H1 (cell line): Measurements from ENCODE around the gene DUOXA1. TPM values are rescaled to one million over a fixed set of nuclear protein-coding genes. Genes with fewer than 3 reads are reported as not detected.

Source experiments
- CTCF ChIA-PET: fragments of 300-600 bp; sonication (Branson Sonifier 250); formaldehyde crosslinking; loops from one replicate; lab custom pipeline; 2021; ENCODE audit not compliant: partially characterized antibody; lab: Charles Lee
- POLR2A ChIA-PET: fragments of 300-600 bp; sonication (Branson Sonifier 250); formaldehyde crosslinking; loops from one replicate; lab custom pipeline; 2021; ENCODE audit warnings: inconsistent platforms; ENCODE audit not compliant: partially characterized antibody; lab: Charles Lee
- DNase-seq, 2 experiments: peaks; one replicate each; pipeline versions ENCODE4 v3.0.0 to v3.0.0-alpha.2; 2010 to 2022; ENCODE audit warnings: low spot score in 2 of 2, low read depth in 1 of 2, mixed read lengths in 1 of 2
- FAIRE-seq: peaks from 2 replicates; lab custom pipeline; 2011; peaks lifted over from hg19 to GRCh38; lab: Jason Lieb, UNC
- H2AFZ ChIP-seq: 2 replicates; pipeline ENCODE4 v1.8.1; 2012; ENCODE audit warnings: low read length, inconsistent platforms
- H2AK5ac ChIP-seq: 2 replicates; pipeline ENCODE4 v1.6.1; 2013; ENCODE audit warnings: low read depth, low read length
- H2BK120ac ChIP-seq: replicated peaks from 2 replicates; pipeline ENCODE3; 2013; ENCODE audit warnings: low read depth, low read length, inconsistent platforms
- H2BK12ac ChIP-seq: 2 replicates; pipeline ENCODE4 v1.6.1; 2013; ENCODE audit warnings: low read depth, low read length
- H2BK15ac ChIP-seq: 2 replicates; pipeline ENCODE4 v1.6.1; 2013; ENCODE audit warnings: low read length
- H2BK20ac ChIP-seq: 2 replicates; pipeline ENCODE4 v1.6.1; 2013; ENCODE audit warnings: low read length
- H2BK5ac ChIP-seq: 2 replicates; pipeline ENCODE4 v1.6.1; 2013; ENCODE audit warnings: low read depth, low read length
- H3K14ac ChIP-seq: 2 replicates; pipeline ENCODE4 v1.6.1; 2013; ENCODE audit warnings: inconsistent platforms; ENCODE audit not compliant: insufficient read length
- H3K18ac ChIP-seq: 2 replicates; pipeline ENCODE4 v1.6.1; 2013; ENCODE audit warnings: low read length; ENCODE audit errors: extremely low read depth
- H3K23ac ChIP-seq: 2 replicates; pipeline ENCODE4 v1.6.1; 2013; ENCODE audit warnings: inconsistent platforms; ENCODE audit not compliant: insufficient read length
- H3K23me2 ChIP-seq: 2 replicates; pipeline ENCODE4 v1.6.1; 2013; ENCODE audit warnings: low read depth, low read length
- H3K27ac ChIP-seq: 2 replicates; pipeline ENCODE4 v1.6.1; 2011; ENCODE audit warnings: low read depth, low read length, inconsistent platforms
- H3K27me3 ChIP-seq, 4 experiments: replicated peaks in 1 of 4; 1 replicate in 1 of 4; 2 replicates in 3 of 4; pipeline versions ENCODE4 v1.6.1 to v1.8.1; 2011 to 2013; ENCODE audit warnings: low read length in 3 of 4, mild to moderate bottlenecking in 3 of 4, inconsistent platforms in 2 of 4, mixed read lengths in 2 of 4, moderate library complexity in 1 of 4; ENCODE audit not compliant: control insufficient read depth in 3 of 4, insufficient read depth in 3 of 4; ENCODE audit errors: extremely low read depth in 1 of 4
- H3K36me3 ChIP-seq, 4 experiments: 2 replicates each; pipeline versions ENCODE4 v1.6.1 to v1.8.1; 2011 to 2013; ENCODE audit warnings: mild to moderate bottlenecking in 4 of 4, low read length in 3 of 4, moderate library complexity in 2 of 4, control low read depth in 1 of 4, inconsistent platforms in 1 of 4; ENCODE audit not compliant: insufficient read depth in 4 of 4, control insufficient read depth in 2 of 4
- H3K4ac ChIP-seq: replicated peaks from 2 replicates; pipeline ENCODE3; 2013; ENCODE audit warnings: low read length, low read depth, mixed read lengths, inconsistent platforms; ENCODE audit not compliant: insufficient read length
- H3K4me1 ChIP-seq, 4 experiments: replicated peaks in 1 of 4; 1 replicate in 1 of 4; 2 replicates in 3 of 4; pipeline versions ENCODE4 v1.6.1 to v1.8.1; 2011 to 2013; ENCODE audit warnings: low read length in 3 of 4, inconsistent platforms in 2 of 4, mixed read lengths in 1 of 4; ENCODE audit not compliant: insufficient read depth in 4 of 4, control insufficient read depth in 3 of 4
- H3K4me2 ChIP-seq, 2 experiments: 2 replicates each; pipeline versions ENCODE4 v1.6.1 to v1.8.1; 2011 to 2013; ENCODE audit warnings: low read depth in 2 of 2, low read length in 2 of 2, control low read depth in 1 of 2, inconsistent platforms in 1 of 2, mild to moderate bottlenecking in 1 of 2; ENCODE audit not compliant: insufficient read depth in 1 of 2
- H3K4me3 ChIP-seq, 4 experiments: fragments of 200-600, 300-600 bp in 1 of 4; sonication (generic), shearing (Covaris generic), sonication (Bioruptor Twin) in 1 of 4; 2 replicates each; pipeline versions ENCODE4 v1.5.1 to v1.8.1; 2011 to 2016; ENCODE audit warnings: low read length in 4 of 4, low read depth in 3 of 4, control low read depth in 2 of 4, inconsistent platforms in 2 of 4, mild to moderate bottlenecking in 2 of 4, mixed read lengths in 1 of 4, moderate library complexity in 1 of 4; ENCODE audit not compliant: insufficient read depth in 2 of 4; ENCODE audit errors: extremely low read depth in 1 of 4
- H3K56ac ChIP-seq: replicated peaks from 2 replicates; pipeline ENCODE3; 2013; ENCODE audit warnings: low read depth, mild to moderate bottlenecking, mixed read lengths, low read length, inconsistent platforms; ENCODE audit not compliant: insufficient read length
- H3K79me1 ChIP-seq: 2 replicates; pipeline ENCODE4 v1.6.1; 2013; ENCODE audit warnings: low read depth, low read length, control low read depth
- H3K79me2 ChIP-seq, 2 experiments: 2 replicates each; pipeline versions ENCODE4 v1.6.1 to v1.8.1; 2012 to 2013; ENCODE audit warnings: low read length in 2 of 2, mild to moderate bottlenecking in 2 of 2, inconsistent platforms in 1 of 2; ENCODE audit not compliant: insufficient read depth in 2 of 2, control insufficient read depth in 1 of 2
- H3K9ac ChIP-seq, 4 experiments: replicated peaks in 1 of 4; 1 replicate in 1 of 4; 2 replicates in 3 of 4; pipeline versions ENCODE4 v1.6.1 to v1.8.1; 2011 to 2013; ENCODE audit warnings: low read depth in 3 of 4, low read length in 3 of 4, control low read depth in 2 of 4, mild to moderate bottlenecking in 2 of 4, moderate library complexity in 2 of 4, inconsistent platforms in 1 of 4; ENCODE audit errors: extremely low read depth in 1 of 4
- H3K9me3 ChIP-seq, 2 experiments: 2 replicates each; pipeline versions ENCODE4 v1.6.1 to v1.8.1; 2012 to 2013; ENCODE audit warnings: mild to moderate bottlenecking in 2 of 2, moderate library complexity in 2 of 2, control low read depth in 1 of 2, inconsistent platforms in 1 of 2, low read depth in 1 of 2, low read length in 1 of 2, mixed read lengths in 1 of 2; ENCODE audit not compliant: insufficient read depth in 2 of 2
- H4K20me1 ChIP-seq, 2 experiments: replicated peaks in 1 of 2; 2 replicates each; pipeline versions ENCODE3 to v1.8.1; 2011 to 2013; ENCODE audit warnings: inconsistent platforms in 2 of 2, low read length in 2 of 2, mild to moderate bottlenecking in 1 of 2; ENCODE audit not compliant: insufficient read depth in 2 of 2, control insufficient read depth in 1 of 2
- H4K5ac ChIP-seq: 2 replicates; pipeline ENCODE4 v1.6.1; 2013; ENCODE audit warnings: low read length, low read depth, mixed read lengths, inconsistent platforms; ENCODE audit not compliant: insufficient read length
- H4K8ac ChIP-seq: 2 replicates; pipeline ENCODE4 v1.8.0; 2013; ENCODE audit warnings: mild to moderate bottlenecking, moderate library complexity, low read length, inconsistent platforms; ENCODE audit not compliant: insufficient read depth; ENCODE audit errors: extremely low read depth
- H4K91ac ChIP-seq: replicated peaks from 2 replicates; pipeline ENCODE3; 2013; ENCODE audit warnings: low read length, mixed read lengths, inconsistent platforms; ENCODE audit not compliant: insufficient read length
- KDM4A ChIP-seq: IDR thresholded peaks from one replicate; pipeline ENCODE4 v1.7.1; 2012; ENCODE audit warnings: low read depth, mild to moderate bottlenecking, moderate library complexity, low read length, inconsistent platforms; ENCODE audit not compliant: severe bottlenecking
- NRF1 ChIP-seq: IDR thresholded peaks from 2 replicates; pipeline ENCODE4 v1.6.1; 2011; ENCODE audit warnings: mild to moderate bottlenecking, low read depth, low read length, improper control_type of control experiment
- RAD21 ChIP-seq, 2 experiments: IDR thresholded peaks in 1 of 2; conservative IDR thresholded peaks in 1 of 2; 2 replicates each; pipeline ENCODE4 v1.6.1; 2011; ENCODE audit warnings: low read depth in 2 of 2, low read length in 2 of 2, improper control_type of control experiment in 1 of 2, inconsistent platforms in 1 of 2, mild to moderate bottlenecking in 1 of 2, moderate library complexity in 1 of 2
- SIRT6 ChIP-seq: IDR thresholded peaks from one replicate; pipeline ENCODE4 v1.7.1; 2012; ENCODE audit warnings: low read length, inconsistent platforms
- SIX5 ChIP-seq: IDR thresholded peaks from 2 replicates; pipeline ENCODE4 v1.6.1; 2011; ENCODE audit warnings: mild to moderate bottlenecking, low read depth, low read length
- TEAD4 ChIP-seq: IDR thresholded peaks from 2 replicates; pipeline ENCODE4 v1.6.1; 2012; ENCODE audit warnings: low read depth, low read length, inconsistent platforms, mixed read lengths
- WGBS, 2 experiments: shearing (Covaris generic) in 1 of 2; methylation state at CpG; one replicate each; pipeline versions ENCODE4 v1.1.6 to v1.1.7; 2013 to 2015; ENCODE audit warnings: low lambda C conversion rate in 2 of 2, mixed read lengths in 2 of 2, inconsistent platforms in 1 of 2, low coverage in 1 of 2, missing lambda C conversion rate in 1 of 2; ENCODE audit not compliant: insufficient replicate concordance in 2 of 2, insufficient coverage in 1 of 2, insufficient read length in 1 of 2; ENCODE audit errors: extremely low coverage in 1 of 2, missing lambda C conversion rate in 1 of 2; 5-methylcytosine and 5-hydroxymethylcytosine counted together
- polyA plus RNA-seq, 7 experiments: library from polyadenylated mRNA; depleted of rRNA in 3 of 7; stranded (reverse) in 5 of 7; unstranded in 2 of 7; fragments of >200 nt in 5 of 7; fragments of 200-250 nt in 2 of 7; gene quantifications; 1 replicate in 5 of 7; 2 replicates in 1 of 7; 4 replicates in 1 of 7; pipeline versions ENCODE4 v1.2.1 to v1.2.3, GENCODE V29; 2011 to 2013; ENCODE audit warnings: missing spikeins in 2 of 7, mixed read lengths in 2 of 7
- total RNA-seq: library from RNA; stranded (reverse); fragmentation: NEBNext Ultra II Directional; extraction: Animal tissue kit (Norgen Biotek cat#: 25700); gene quantifications from 2 replicates; pipeline ENCODE4 v1.2.1, GENCODE V29; 2021

DUOXA1 gene
- total and polyA plus RNA-seq, 2 of the 8 experiments (the other 6 are each of a cell fraction or from before 2014, with no cell fraction given) = 0.18 TPM; not detected in 1

DNA sequence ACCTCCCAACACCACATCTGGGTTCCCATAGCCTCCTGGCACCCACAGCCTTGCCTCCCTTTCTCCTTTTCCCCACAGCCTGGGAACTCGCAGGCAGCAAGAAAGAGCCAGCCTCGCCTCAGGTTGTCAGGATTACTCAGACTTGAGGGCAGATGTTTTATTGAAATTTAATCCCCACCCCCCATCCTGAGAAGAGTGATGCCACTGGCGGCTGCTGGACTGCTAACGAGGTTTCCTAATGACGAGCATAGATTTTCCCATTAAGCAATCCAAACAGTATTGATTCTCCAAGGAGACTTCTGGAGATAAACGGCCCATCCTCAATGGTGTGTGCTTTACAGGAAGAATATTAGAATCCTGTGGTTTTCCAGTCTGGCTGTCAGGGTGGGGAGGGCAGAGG, 44.4 kb upstream of the DUOXA1 start:
- H4K5ac ChIP-seq = no peak overlapping the region
- H4K20me1 ChIP-seq = peaks cover 4 to 6% of the 10 kb centered on the region in 2 experiments
- no peak overlapping the region for H4K8ac ChIP-seq
- no peak overlapping the region for H3K56ac ChIP-seq
- no peaks in the 10 kb centered on the region for H3K9me3 ChIP-seq
- no peak overlapping the region for H3K23ac ChIP-seq
- no peak overlapping the region for H3K4me3 ChIP-seq
- no peak overlapping the region; the same call in 1 of the 2 replicates for H2BK5ac ChIP-seq
- 91% methylated on average over 6 of the region's 6 CpGs; no CpG with 5 or more reads in 1 of the 2 experiments for WGBS, 2 experiments
- no peaks in the 10 kb centered on the region for H3K27me3 ChIP-seq
- peaks cover 0 to 10% (median 7%) of the 10 kb centered on the region in 4 experiments; a peak in 4 of 7 replicates for H3K4me1 ChIP-seq
- FAIRE-seq (no peak), DNase-seq (no peak)
- H3K14ac ChIP-seq = no peak overlapping the region
- H3K79me2 ChIP-seq = no peaks in the 10 kb centered on the region; a peak in 1 of 4 replicates
- no peak overlapping the region for H2BK120ac ChIP-seq
- H3K36me3 ChIP-seq = peaks cover 0 to 5% (median 0%) of the 10 kb centered on the region in 4 experiments; a peak in 3 of 8 replicates
- ChIA-PET CTCF (interaction anchor here (1.2 to 41.8 kb wide), 2 partner anchors 11 to 20 kb away, joined by 3 to 1117 read pairs; partner anchors contain the start of gene SHF), POLR2A (no interaction called here)
- H3K27ac ChIP-seq = no peak overlapping the region
- H2BK12ac ChIP-seq = no peak overlapping the region
- no peak overlapping the region for H3K4ac ChIP-seq
- no peak overlapping the region for H2BK15ac ChIP-seq
- no peak overlapping the region for H3K4me2 ChIP-seq
- no peaks in the 10 kb centered on the region for H3K23me2 ChIP-seq
- peaks cover 4% of the 10 kb centered on the region for H3K79me1 ChIP-seq
- H2AK5ac ChIP-seq = no peak overlapping the region
- H3K18ac ChIP-seq = no peak overlapping the region
- no peak overlapping the region for H2AFZ ChIP-seq
- H2BK20ac ChIP-seq = no peak overlapping the region
- no peak overlapping the region for H3K9ac ChIP-seq
- H4K91ac ChIP-seq = no peak overlapping the region
- TF ChIP-seq NRF1 = no peak
- TF ChIP-seq SIRT6 = no peak
- no peak for TF ChIP-seq KDM4A
- no peak for TF ChIP-seq TEAD4
- TF ChIP-seq SIX5 = no peak
- no peak for TF ChIP-seq RAD21 (IDR thresholded peaks at IDR 0.05 in 1 of 2, conservative IDR thresholded peaks at IDR 0.05 in 1 of 2; ENCODE audit: low read depth in 2 of 2, low read length in 2 of 2)
